ENCODE results near the gene TXK. TPM values are rescaled to one million over a fixed set of nuclear protein-coding genes. Genes with fewer than 3 reads are reported as not detected.

Gene TXK
- total RNA-seq, 4 donors from 2014 or later: 1.6 to 6.8 (median 3.3) TPM

DNA sequence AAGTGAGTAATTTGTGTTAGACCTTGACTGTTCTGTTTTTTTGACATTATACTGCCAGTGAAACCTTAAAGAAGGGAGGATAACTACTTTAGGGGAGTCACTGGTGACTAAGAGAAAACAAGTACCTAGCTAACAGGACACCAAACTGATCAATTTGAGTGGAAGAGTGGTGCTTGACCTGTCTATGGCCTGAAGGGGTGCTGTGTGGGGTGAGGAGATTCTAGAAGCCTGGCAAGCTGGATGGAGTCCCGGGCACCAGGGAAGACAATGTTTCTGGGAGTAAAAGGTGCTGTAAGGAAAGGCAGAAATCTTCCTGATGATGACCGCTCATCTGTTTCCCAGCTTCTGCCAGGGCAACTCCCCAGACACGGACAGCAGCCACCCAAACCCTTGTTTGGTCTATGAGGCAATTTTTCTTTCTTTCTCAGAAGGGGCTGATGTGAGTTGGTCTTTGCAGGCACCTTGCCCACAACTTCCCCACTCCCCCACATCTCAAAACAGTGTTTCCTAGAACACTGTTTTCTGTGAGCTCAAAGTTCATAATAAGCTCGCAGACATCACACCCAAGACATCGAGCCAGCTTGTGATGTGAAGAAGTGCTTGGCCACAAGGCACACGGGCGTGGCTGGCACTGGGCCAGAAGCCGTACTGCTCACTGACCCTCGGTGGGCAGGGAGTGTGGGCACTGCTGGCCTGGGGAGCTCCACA is 4.6 kb downstream of the TXK start:
- peaks cover 11% of the 10 kb centered on the region for H3K4me1 ChIP-seq
- no peak for TF ChIP-seq POLR2A (IDR thresholded peaks at IDR 0.05)
- no peak for TF ChIP-seq EP300 (IDR thresholded peaks at IDR 0.05)
- no peak for TF ChIP-seq POLR2AphosphoS5 (IDR thresholded peaks at IDR 0.05)
- no peak for TF ChIP-seq CTCF (IDR thresholded peaks at IDR 0.05)
- no peak overlapping the region for H3K27ac ChIP-seq
- DNase-seq (ENCODE audit: low spot score in 2 of 2): no peak
- no peaks in the 10 kb centered on the region for H3K27me3 ChIP-seq
- 32% methylated on average over 9 of the region's 9 CpGs for WGBS
- no peaks in the 10 kb centered on the region for H3K36me3 ChIP-seq
- no peak overlapping the region for H3K4me3 ChIP-seq
- no peaks in the 10 kb centered on the region for H3K9me3 ChIP-seq

GRCh38 chr4:48127682-48128404 is 6.2 kb downstream of the TXK start:
- no peak for DNase-seq (ENCODE audit: low spot score in 2 of 2)
- no peaks in the 10 kb centered on the region for H3K27me3 ChIP-seq
- no peak overlapping the region for H3K27ac ChIP-seq
- WGBS: 6% methylated on average over 13 of the region's 13 CpGs
- peaks cover 11% of the 10 kb centered on the region for H3K4me1 ChIP-seq
- peak overlapping the region; percentile 37 for H3K4me3 ChIP-seq
- no peaks in the 10 kb centered on the region for H3K9me3 ChIP-seq
- TF ChIP-seq POLR2A (IDR thresholded peaks at IDR 0.05): no peak
- TF ChIP-seq CTCF (IDR thresholded peaks at IDR 0.05): peak; percentile 26 to 30
- H3K36me3 ChIP-seq: no peaks in the 10 kb centered on the region

DNA sequence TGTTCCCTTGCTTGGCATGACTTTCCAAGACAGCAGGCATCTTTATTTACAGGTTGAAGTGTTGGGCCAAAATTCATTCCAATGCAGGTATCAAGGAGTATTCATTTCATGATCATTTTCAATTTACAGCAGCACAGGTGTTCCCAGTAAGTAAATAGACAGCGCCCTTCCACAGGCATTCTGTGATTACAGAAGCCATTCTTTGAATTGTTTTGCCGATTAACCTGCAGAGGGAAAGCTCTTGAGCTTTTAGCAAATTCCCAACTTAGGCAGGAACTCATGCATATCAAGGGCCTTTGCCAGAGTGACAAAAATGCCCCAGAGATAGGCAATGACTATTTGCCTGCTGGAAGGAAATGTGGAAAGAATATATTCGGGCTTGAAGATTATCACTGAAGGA is 6.8 kb downstream of the TXK start:
- peaks cover 11% of the 10 kb centered on the region for H3K4me1 ChIP-seq
- H3K36me3 ChIP-seq: no peaks in the 10 kb centered on the region
- H3K27ac ChIP-seq: no peak overlapping the region
- WGBS: 51% methylated on average over 3 of the region's 3 CpGs
- H3K27me3 ChIP-seq: no peaks in the 10 kb centered on the region
- H3K4me3 ChIP-seq: no peak overlapping the region
- TF ChIP-seq EP300 (IDR thresholded peaks at IDR 0.05) (no peak), POLR2A (IDR thresholded peaks at IDR 0.05) (no peak), CTCF (IDR thresholded peaks at IDR 0.05) (no peak), POLR2AphosphoS5 (IDR thresholded peaks at IDR 0.05) (no peak)
- DNase-seq (ENCODE audit: low spot score in 2 of 2): no peak
- H3K9me3 ChIP-seq: no peaks in the 10 kb centered on the region

DNA sequence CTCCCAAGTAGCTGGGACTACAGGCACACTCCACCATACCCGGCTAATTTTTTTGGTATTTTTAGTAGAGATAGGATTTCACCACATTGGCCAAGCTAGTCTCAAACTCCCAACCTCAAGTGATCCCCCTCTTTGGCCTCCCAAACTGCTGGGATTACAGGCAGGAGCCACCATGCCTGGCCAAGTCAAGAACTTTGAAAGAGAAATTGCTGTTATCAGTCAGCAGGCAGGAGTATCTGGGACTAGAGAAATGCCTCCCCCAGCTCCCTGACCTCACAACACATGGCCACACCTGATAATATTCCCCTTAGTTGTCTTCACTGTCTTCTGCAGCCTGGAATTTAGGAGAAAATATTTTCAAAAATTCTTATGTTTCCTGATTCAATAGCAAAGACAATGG is 7.4 kb downstream of the TXK start:
- Histone ChIP-seq H3K36me3 (no peaks in the 10 kb centered on the region), H3K27me3 (no peaks in the 10 kb centered on the region), H3K4me3 (no peak overlapping the region), H3K9me3 (no peaks in the 10 kb centered on the region), H3K4me1 (peaks cover 11% of the 10 kb centered on the region), H3K27ac (no peak overlapping the region)
- 95% methylated on average over 1 of the region's 1 CpG for WGBS
- DNase-seq (ENCODE audit: low spot score in 2 of 2): no peak
- TF ChIP-seq POLR2AphosphoS5 (IDR thresholded peaks at IDR 0.05): no peak
- TF ChIP-seq POLR2A (IDR thresholded peaks at IDR 0.05): no peak
- TF ChIP-seq CTCF (IDR thresholded peaks at IDR 0.05): no peak
- no peak for TF ChIP-seq EP300 (IDR thresholded peaks at IDR 0.05)

GRCh38 chr4:48124870-48125269 is 9.2 kb downstream of the TXK start:
- Histone ChIP-seq H3K36me3 (no peaks in the 10 kb centered on the region), H3K27ac (no peak overlapping the region), H3K4me3 (no peak overlapping the region), H3K27me3 (no peaks in the 10 kb centered on the region), H3K9me3 (no peaks in the 10 kb centered on the region), H3K4me1 (peaks cover 11% of the 10 kb centered on the region)
- TF ChIP-seq EP300 (IDR thresholded peaks at IDR 0.05): no peak
- TF ChIP-seq CTCF (IDR thresholded peaks at IDR 0.05): no peak
- no peak for TF ChIP-seq POLR2A (IDR thresholded peaks at IDR 0.05)
- TF ChIP-seq POLR2AphosphoS5 (IDR thresholded peaks at IDR 0.05): no peak
- DNase-seq (ENCODE audit: low spot score in 2 of 2): no peak
- WGBS: 86% methylated on average over 2 of the region's 2 CpGs

Data from suprapubic skin (tissue), 4 donors.